Activated naive CD4-positive, alpha-beta T cell treated with anti-CD3 and anti-CD28 coated beads, Interleukin-2, amount 50 U/mL, for 72 hours (primary cell): ENCODE data around the gene PDE6H. TPM values are rescaled to one million over a fixed set of nuclear protein-coding genes. Genes with fewer than 3 reads are reported as not detected.

Experiments used
- ATAC-seq, 2 donors: fragments of 150-1000 bp; cut with Tn5 transposase; 2 replicates each; pipeline ENCODE4 v1.10.0; 2021; ENCODE audit warnings: mild to moderate bottlenecking in 2 of 2, moderate library complexity in 2 of 2
- DNase-seq, 2 donors: peaks; one replicate each; pipeline ENCODE4 v3.0.0; 2021 to 2022; ENCODE audit warnings: low spot score in 2 of 2
- H3K27ac Mint-ChIP-seq, 2 donors: one replicate each; pipeline ENCODE4 v1.8.0; 2022; ENCODE audit warnings: mild to moderate bottlenecking in 2 of 2, mixed read lengths in 2 of 2
- H3K36me3 Mint-ChIP-seq, 2 donors: one replicate each; pipeline ENCODE4 v1.8.0; 2022; ENCODE audit warnings: mixed read lengths in 2 of 2
- H3K9me3 Mint-ChIP-seq, 2 donors: one replicate each; pipeline ENCODE4 v1.8.0; 2022; ENCODE audit warnings: mixed read lengths in 2 of 2
- total RNA-seq, 2 donors: library from RNA; stranded (reverse); gene quantifications; one replicate each; pipeline ENCODE4 v1.2.3, GENCODE V29; 2022

The PDE6H gene
- total RNA-seq, 2 donors from 2014 or later: not detected

- Mint-ChIP-seq H3K27ac (no peak overlapping the region), H3K36me3 (no peaks in the 10 kb centered on the region), H3K9me3 (no peaks in the 10 kb centered on the region)
- ATAC-seq: no peak
- no peak for DNase-seq
Observed at GRCh38 chr12:15001733-15002382, 29.0 kb downstream of the PDE6H start.

GRCh38 chr12:15004421-15004820 lies 31.6 kb downstream of the PDE6H start:
- Mint-ChIP-seq H3K36me3 (no peaks in the 10 kb centered on the region), H3K27ac (no peak overlapping the region), H3K9me3 (no peaks in the 10 kb centered on the region)
- DNase-seq: no peak
- ATAC-seq: no peak

GRCh38 chr12:15005064-15005463 lies 32.2 kb downstream of the PDE6H start:
- ATAC-seq: no peak
- Mint-ChIP-seq H3K36me3 (no peaks in the 10 kb centered on the region), H3K27ac (no peak overlapping the region), H3K9me3 (no peaks in the 10 kb centered on the region)
- no peak for DNase-seq

GRCh38 chr12:15007551-15007950 lies 34.7 kb downstream of the PDE6H start:
- Mint-ChIP-seq H3K36me3 (no peaks in the 10 kb centered on the region), H3K27ac (no peak overlapping the region), H3K9me3 (no peaks in the 10 kb centered on the region)
- ATAC-seq (no peak), DNase-seq (no peak)

GRCh38 chr12:15011162-15011561 lies 38.3 kb downstream of the PDE6H start:
- DNase-seq: no peak
- peak; percentile 33 to 34 for ATAC-seq

GRCh38 chr12:15013634-15014179 lies 40.9 kb downstream of the PDE6H start:
- no peak overlapping the region for H3K27ac Mint-ChIP-seq
- no peaks in the 10 kb centered on the region for H3K36me3 Mint-ChIP-seq
- ATAC-seq: no peak
- H3K9me3 Mint-ChIP-seq: no peaks in the 10 kb centered on the region
- DNase-seq: no peak

More at GRCh38 chr12:15011162-15011561, 38.3 kb downstream of the PDE6H start:
- no peaks in the 10 kb centered on the region for H3K36me3 Mint-ChIP-seq
- no peak overlapping the region for H3K27ac Mint-ChIP-seq
- H3K9me3 Mint-ChIP-seq: no peaks in the 10 kb centered on the region

GRCh38 chr12:15014708-15015107 lies 41.9 kb downstream of the PDE6H start:
- ATAC-seq (no peak), DNase-seq (no peak)
- H3K27ac Mint-ChIP-seq: no peak overlapping the region
- H3K36me3 Mint-ChIP-seq: no peaks in the 10 kb centered on the region
- H3K9me3 Mint-ChIP-seq: no peaks in the 10 kb centered on the region

- H3K27ac Mint-ChIP-seq: no peak overlapping the region
- DNase-seq (no peak), ATAC-seq (no peak)
- no peaks in the 10 kb centered on the region for H3K9me3 Mint-ChIP-seq
- no peaks in the 10 kb centered on the region for H3K36me3 Mint-ChIP-seq
Observed at GRCh38 chr12:15015121-15015520, 42.3 kb downstream of the PDE6H start.

- DNase-seq: no peak
- Mint-ChIP-seq H3K36me3 (no peaks in the 10 kb centered on the region), H3K27ac (no peak overlapping the region), H3K9me3 (no peaks in the 10 kb centered on the region)
- no peak for ATAC-seq
Observed at GRCh38 chr12:15020156-15020555, 47.3 kb downstream of the PDE6H start.

Other genes with a start within 250 kb of the PDE6H start
- gene WBP11, start 169.6 kb upstream of the PDE6H start, total RNA-seq: 100 to 1,000 TPM in 1 of 2 donors, 10 to 100 TPM in 1; 95.5 to 120 TPM
- gene C12orf60, start 169.4 kb upstream of the PDE6H start, total RNA-seq: 1 to 10 TPM; 2.6 to 4.6 TPM
- gene SMCO3, start 158.9 kb upstream of the PDE6H start, total RNA-seq: not detected
- gene ART4, start 129.5 kb upstream of the PDE6H start, total RNA-seq: not detected
- gene MGP, start 87.2 kb upstream of the PDE6H start, total RNA-seq: under 1 TPM in 1 of 2 donors, not detected in 1; 0.47 TPM
- gene ERP27, start 34.5 kb upstream of the PDE6H start, total RNA-seq: 1 to 10 TPM; 1.5 to 5.0 TPM
- gene ARHGDIB, start 11.4 kb upstream of the PDE6H start, total RNA-seq: 100 to 1,000 TPM; 667 to 811 TPM
- gene RERG, start 248.4 kb downstream of the PDE6H start, total RNA-seq: not detected